ENCODE measurements around the gene SCGB2A2. TPM values are rescaled to one million over a fixed set of nuclear protein-coding genes. Genes with fewer than 3 reads are reported as not detected.
A peak's percentile ranks its signal among the peaks of the same experiment; 100 is the strongest.

SCGB2A2 gene
- not detected for total RNA-seq
- polyA plus RNA-seq (2013, experiment 1 of 2) = not detected
- not detected for polyA plus RNA-seq (2013, experiment 2 of 2)
- long read RNA-seq, experiment 1 = 0 reads
- long read RNA-seq, experiment 2 = 0 reads
- long read RNA-seq, experiment 3 = 0 reads
- long read RNA-seq, experiment 4 = 0 reads

GRCh38 chr11:62269654-62270278 is at the start of gene SCGB2A2:
SCGB2A2 (plus strand) TSS chr11:62270158; CDS start chr11:62270217, 59 bp downstream.
- no peaks in the 10 kb centered on the region for H3K9me3 ChIP-seq (ENCODE audit: control insufficient read depth, low read length)
- WGBS, 2 experiments (ENCODE audit: insufficient coverage in 1 of 2, insufficient read length in 1 of 2) = 65 to 83% methylated on average over 4 to 10 of the region's 10 CpGs
- peak; percentile 68 for TF ChIP-seq CTCF (conservative IDR thresholded peaks at IDR 0.05)
- H3K27ac ChIP-seq (ENCODE audit: low read depth, low read length) = no peak within 1 kb of the TSS
- H3K9ac ChIP-seq (ENCODE audit: extremely low read depth, low read length, poor library complexity, severe bottlenecking) = no peak within 1 kb of the TSS
- H3K4me1 ChIP-seq (ENCODE audit: control insufficient read depth, insufficient read depth, low read length) = no peaks in the 10 kb centered on the region
- Mint-ChIP-seq H3K4me1 (no peaks in the 10 kb centered on the region), H3K27ac (no peak within 1 kb of the TSS), H3K9me3 (no peaks in the 10 kb centered on the region), H3K27me3 (ENCODE audit: insufficient read depth) (peaks cover 5% of the 10 kb centered on the region), H3K36me3 (ENCODE audit: low read depth) (no peaks in the 10 kb centered on the region), H3K4me3 (no peak within 1 kb of the TSS)
- no peak within 1 kb of the TSS for H3K4me3 ChIP-seq (ENCODE audit: low read length)
- peak; percentile 58 for DNase-seq
- no peaks in the 10 kb centered on the region for H3K36me3 ChIP-seq (ENCODE audit: control insufficient read depth, insufficient read depth, low read length)
- H3K27me3 ChIP-seq (ENCODE audit: control insufficient read depth, insufficient read depth, low read length, poor library complexity, severe bottlenecking) = no peaks in the 10 kb centered on the region

GRCh38 chr11:62221498-62221897 is 48.5 kb upstream of the SCGB2A2 start:
- Mint-ChIP-seq H3K27me3 (ENCODE audit: insufficient read depth) (no peaks in the 10 kb centered on the region), H3K9me3 (peaks cover 30% of the 10 kb centered on the region), H3K27ac (no peak overlapping the region), H3K4me1 (no peaks in the 10 kb centered on the region), H3K36me3 (ENCODE audit: low read depth) (no peaks in the 10 kb centered on the region), H3K4me3 (no peak overlapping the region)
- 92 to 93% methylated on average over 3 of the region's 3 CpGs for WGBS, 2 experiments (ENCODE audit: insufficient coverage in 1 of 2, insufficient read length in 1 of 2)
- DNase-seq = no peak
- no peak for TF ChIP-seq CTCF (conservative IDR thresholded peaks at IDR 0.05)
- Histone ChIP-seq H3K27ac (ENCODE audit: low read depth, low read length) (no peak overlapping the region), H3K4me3 (ENCODE audit: low read length) (no peak overlapping the region), H3K36me3 (ENCODE audit: control insufficient read depth, insufficient read depth, low read length) (no peaks in the 10 kb centered on the region), H3K9ac (ENCODE audit: extremely low read depth, low read length, poor library complexity, severe bottlenecking) (no peak overlapping the region), H3K4me1 (ENCODE audit: control insufficient read depth, insufficient read depth, low read length) (no peaks in the 10 kb centered on the region), H3K27me3 (ENCODE audit: control insufficient read depth, insufficient read depth, low read length, poor library complexity, severe bottlenecking) (no peaks in the 10 kb centered on the region), H3K9me3 (ENCODE audit: control insufficient read depth, low read length) (peaks cover 43% of the 10 kb centered on the region)

GRCh38 chr11:62223095-62223494 is 46.9 kb upstream of the SCGB2A2 start:
- Mint-ChIP-seq H3K36me3 (ENCODE audit: low read depth) (no peaks in the 10 kb centered on the region), H3K4me1 (no peaks in the 10 kb centered on the region), H3K9me3 (peaks cover 28% of the 10 kb centered on the region), H3K4me3 (no peak overlapping the region), H3K27me3 (ENCODE audit: insufficient read depth) (no peaks in the 10 kb centered on the region), H3K27ac (no peak overlapping the region)
- TF ChIP-seq CTCF (conservative IDR thresholded peaks at IDR 0.05) = no peak
- no peaks in the 10 kb centered on the region for H3K4me1 ChIP-seq (ENCODE audit: control insufficient read depth, insufficient read depth, low read length)
- H3K9ac ChIP-seq (ENCODE audit: extremely low read depth, low read length, poor library complexity, severe bottlenecking) = no peak overlapping the region
- no peaks in the 10 kb centered on the region for H3K27me3 ChIP-seq (ENCODE audit: control insufficient read depth, insufficient read depth, low read length, poor library complexity, severe bottlenecking)
- H3K27ac ChIP-seq (ENCODE audit: low read depth, low read length) = no peak overlapping the region
- no peaks in the 10 kb centered on the region for H3K36me3 ChIP-seq (ENCODE audit: control insufficient read depth, insufficient read depth, low read length)
- H3K9me3 ChIP-seq (ENCODE audit: control insufficient read depth, low read length) = peaks cover 43% of the 10 kb centered on the region
- no peak for DNase-seq
- H3K4me3 ChIP-seq (ENCODE audit: low read length) = peak overlapping the region; percentile 4

All from endodermal cell (in vitro differentiated cells).